HepG2 (cell line): ENCODE data around the gene ATAD1. TPM values are rescaled to one million over a fixed set of nuclear protein-coding genes. Genes with fewer than 3 reads are reported as not detected.

ENCODE experiments used
- ATAC-seq: fragments of 200-7000 bp; cut with Tn5 transposase; 3 replicates; pipeline ENCODE4 v1.9.1; 2020; ENCODE audit warnings: mild to moderate bottlenecking, moderate library complexity
- BruUV-seq: library from RNA; stranded (reverse); fragments of 400-500 nt; replicated peaks from 2 replicates; lab custom pipeline; 2021; lab: Mats Ljungman, UMichigan
- CTCF ChIA-PET: fragments of 300-600 bp; formaldehyde crosslinking; extraction: SDS; loops from one replicate; lab custom pipeline; 2021; ENCODE audit warnings: low total read pairs, inconsistent platforms, low intra/inter-chr PET ratio; lab: Yijun Ruan, JAX
- POLR2A ChIA-PET: fragments of 350-600 bp; sonication (Branson Sonifier 250); formaldehyde crosslinking; loops from one replicate; lab custom pipeline; 2020; ENCODE audit warnings: antibody characterized with exemption, inconsistent platforms; lab: Yijun Ruan, JAX
- DNase-seq: peaks from one replicate; pipeline ENCODE4 v3.0.0-alpha.2; 2015; ENCODE audit warnings: low spot score
- FAIRE-seq: peaks from 3 replicates; lab custom pipeline; 2011; peaks lifted over from hg19 to GRCh38; lab: Jason Lieb, UNC
- H2AFZ ChIP-seq: one replicate; pipeline ENCODE4 v1.6.1; 2011; ENCODE audit warnings: low read length, inconsistent platforms
- H3K27ac ChIP-seq: fragments of 300-600 bp; 3 replicates; pipeline ENCODE4 v1.8.0; 2011; ENCODE audit warnings: mixed run types, mild to moderate bottlenecking, mixed read lengths, low read length, inconsistent platforms; ENCODE audit not compliant: insufficient read depth; ENCODE audit errors: extremely low read length
- H3K27me3 ChIP-seq, 2 experiments: fragments of 200-600 bp in 1 of 2; 2 replicates in 1 of 2; 3 replicates in 1 of 2; pipeline versions ENCODE4 v1.6.0 to v1.8.0; 2011; ENCODE audit warnings: low read length in 2 of 2, mild to moderate bottlenecking in 2 of 2, moderate library complexity in 2 of 2, inconsistent platforms in 1 of 2; ENCODE audit not compliant: insufficient read depth in 2 of 2, control insufficient read depth in 1 of 2
- H3K36me3 ChIP-seq, 2 experiments: fragments of 200-600 bp in 1 of 2; replicated peaks in 1 of 2; 2 replicates in 1 of 2; 3 replicates in 1 of 2; pipeline versions ENCODE4 v1.5.1 to v1.8.0; 2011; ENCODE audit warnings: low read length in 2 of 2, inconsistent platforms in 1 of 2; ENCODE audit not compliant: insufficient read depth in 2 of 2, control insufficient read depth in 1 of 2
- H3K4me1 ChIP-seq: 2 replicates; pipeline ENCODE4 v1.5.1; 2012; ENCODE audit warnings: low read length, inconsistent platforms; ENCODE audit not compliant: insufficient read depth
- H3K4me2 ChIP-seq: 2 replicates; pipeline ENCODE4 v1.6.0; 2011; ENCODE audit warnings: low read depth, low read length, inconsistent platforms
- H3K4me3 ChIP-seq, 3 experiments: fragments of 200-600 bp in 1 of 3; sonication (generic), shearing (Covaris generic) in 1 of 3; replicated peaks in 1 of 3; 2 replicates each; pipeline ENCODE4 v1.5.1; 2011 to 2016; ENCODE audit warnings: low read length in 3 of 3, inconsistent platforms in 2 of 3, low read depth in 2 of 3, mild to moderate bottlenecking in 2 of 3, control low read depth in 1 of 3, mixed read lengths in 1 of 3; ENCODE audit not compliant: insufficient read depth in 1 of 3
- H3K79me2 ChIP-seq: one replicate; pipeline ENCODE4 v1.6.1; 2011; ENCODE audit warnings: low read length, inconsistent platforms; ENCODE audit not compliant: insufficient read depth
- H3K9ac ChIP-seq: 2 replicates; pipeline ENCODE4 v1.6.0; 2011; ENCODE audit warnings: mild to moderate bottlenecking, low read depth, low read length, inconsistent platforms; ENCODE audit not compliant: insufficient read depth
- H3K9me3 ChIP-seq: 2 replicates; pipeline ENCODE4 v1.5.1; 2012; ENCODE audit warnings: mild to moderate bottlenecking, low read length
- H4K20me1 ChIP-seq: 2 replicates; pipeline ENCODE4 v1.6.0; 2011; ENCODE audit warnings: inconsistent platforms, mild to moderate bottlenecking, low read length, moderate library complexity; ENCODE audit not compliant: insufficient read depth
- CC2D1A ChIP-seq: sonication (generic); formaldehyde crosslinking; IDR thresholded peaks from 2 replicates; pipeline ENCODE4 v1.8.1; 2023; ENCODE audit warnings: mild to moderate bottlenecking, missing genetic modification reagents
- FOSL2 ChIP-seq: sonication (generic); formaldehyde crosslinking; IDR thresholded peaks from 2 replicates; pipeline ENCODE4 v1.4.0; 2020; ENCODE audit warnings: missing genetic modification reagents
- SNAI1 ChIP-seq: sonication (generic); formaldehyde crosslinking; IDR thresholded peaks from 2 replicates; pipeline ENCODE4 v1.5.0; 2020; ENCODE audit warnings: mild to moderate bottlenecking, missing genetic modification reagents, borderline replicate concordance
- SOX13 ChIP-seq, 3 experiments: fragments of 450-650 bp in 1 of 3; sonication (generic) in 1 of 3; formaldehyde crosslinking in 1 of 3; IDR thresholded peaks in 2 of 3; conservative IDR thresholded peaks in 1 of 3; 2 replicates each; pipeline versions ENCODE4 v1.5.0 to v1.6.1; 2016 to 2020; ENCODE audit warnings: antibody characterized with exemption in 1 of 3, mild to moderate bottlenecking in 1 of 3, missing compliant biosample characterization in 1 of 3, missing genetic modification reagents in 1 of 3, moderate library complexity in 1 of 3
- TEAD2 ChIP-seq: sonication (generic); formaldehyde crosslinking; IDR thresholded peaks from 2 replicates; pipeline ENCODE4 v1.9.0; 2021; ENCODE audit warnings: missing genetic modification reagents
- USF2 ChIP-seq, 2 experiments: sonication (generic) in 1 of 2; formaldehyde crosslinking in 1 of 2; IDR thresholded peaks; 2 replicates each; pipeline versions ENCODE4 v1.5.1 to v1.6.1; 2011 to 2020; ENCODE audit warnings: borderline replicate concordance in 1 of 2, low read depth in 1 of 2, low read length in 1 of 2, mild to moderate bottlenecking in 1 of 2, missing genetic modification reagents in 1 of 2, moderate library complexity in 1 of 2
- ZNF34 ChIP-seq: sonication (generic); formaldehyde crosslinking; IDR thresholded peaks from 2 replicates; pipeline ENCODE4 v1.4.0; 2020; ENCODE audit warnings: mild to moderate bottlenecking, missing genetic modification reagents, borderline replicate concordance
- ZNF616 ChIP-seq: sonication (generic); formaldehyde crosslinking; IDR thresholded peaks from 2 replicates; pipeline ENCODE4 v1.5.0; 2020; ENCODE audit warnings: low read depth, mild to moderate bottlenecking, missing genetic modification reagents
- ZNF644 ChIP-seq: IDR thresholded peaks from 2 replicates; pipeline ENCODE4 v1.6.1; 2016; ENCODE audit warnings: low read depth
- ZNF83 ChIP-seq: sonication (generic); formaldehyde crosslinking; IDR thresholded peaks from 2 replicates; pipeline ENCODE4 v1.4.0; 2020; ENCODE audit warnings: missing genetic modification reagents, mild to moderate bottlenecking, borderline replicate concordance
- WGBS: methylation state at CpG from one replicate; pipeline ENCODE4 v1.1.6; 2017; ENCODE audit warnings: low lambda C conversion rate; 5-methylcytosine and 5-hydroxymethylcytosine counted together
- in situ Hi-C: cut with HindIII; loops from 2 replicates; pipeline ENCODE4 v1.10.0; 2017; ENCODE audit warnings: low pct_unique_long_range_greater_than_20kb; ENCODE audit not compliant: extremely low pct_ligation_motif_present
- intact Hi-C: fragments of 100-400 bp; cut with micrococcal nuclease; formaldehyde crosslinking; loops from one replicate; pipeline ENCODE4 v1.10.0; 2022; ENCODE audit not compliant: unreplicated experiment
- polyA plus RNA-seq, 8 experiments: library from polyadenylated mRNA; depleted of rRNA in 3 of 8; stranded (reverse) in 7 of 8; unstranded in 1 of 8; fragments of >200 nt; fragmentation: Illumina TruSeq in 4 of 8; extraction: Trizol in 4 of 8; gene quantifications; 2 replicates each; pipeline versions ENCODE4 v1.2.1 to v1.2.3, GENCODE V29; 2011 to 2016; ENCODE audit warnings: low read depth in 4 of 8, missing spikeins in 1 of 8, mixed read lengths in 1 of 8; ENCODE audit not compliant: insufficient read depth in 1 of 8
- total RNA-seq, 5 experiments: library from RNA; depleted of rRNA; stranded (reverse); fragments of >200 nt; fragmentation: Illumina TruSeq; extraction: Trizol; gene quantifications; 2 replicates each; pipeline ENCODE4 v1.2.3, GENCODE V29; 2016; ENCODE audit warnings: low read depth in 1 of 5
- TF ChIP-seq, protein P1 (sequence below): IDR thresholded peaks from 2 replicates; pipeline ENCODE4 v1.6.1; 2016; ENCODE audit warnings: low read depth
- TF ChIP-seq, protein P2 (sequence below): sonication (generic); formaldehyde crosslinking; IDR thresholded peaks from 2 replicates; pipeline ENCODE4 v1.8.1; 2022; ENCODE audit warnings: low read depth, mild to moderate bottlenecking, missing genetic modification reagents

Gene ATAD1
- total and polyA plus RNA-seq, 2 of the 13 experiments (the other 11 are each of a cell fraction or from before 2014, with no cell fraction given) = 14.9 to 28.2 TPM

- TF ChIP-seq, protein P1, sequence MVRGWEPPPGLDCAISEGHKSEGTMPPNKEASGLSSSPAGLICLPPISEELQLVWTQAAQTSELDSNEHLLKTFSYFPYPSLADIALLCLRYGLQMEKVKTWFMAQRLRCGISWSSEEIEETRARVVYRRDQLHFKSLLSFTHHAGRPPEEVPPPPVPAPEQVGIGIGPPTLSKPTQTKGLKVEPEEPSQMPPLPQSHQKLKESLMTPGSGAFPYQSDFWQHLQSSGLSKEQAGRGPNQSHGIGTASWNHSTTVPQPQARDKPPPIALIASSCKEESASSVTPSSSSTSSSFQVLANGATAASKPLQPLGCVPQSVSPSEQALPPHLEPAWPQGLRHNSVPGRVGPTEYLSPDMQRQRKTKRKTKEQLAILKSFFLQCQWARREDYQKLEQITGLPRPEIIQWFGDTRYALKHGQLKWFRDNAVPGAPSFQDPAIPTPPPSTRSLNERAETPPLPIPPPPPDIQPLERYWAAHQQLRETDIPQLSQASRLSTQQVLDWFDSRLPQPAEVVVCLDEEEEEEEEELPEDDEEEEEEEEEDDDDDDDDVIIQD = no peak
- TF ChIP-seq CC2D1A (CRISPR knock-in tag) = no peak
- TF ChIP-seq ZNF34 (CRISPR knock-in tag) = no peak
- TF ChIP-seq, protein P2, sequence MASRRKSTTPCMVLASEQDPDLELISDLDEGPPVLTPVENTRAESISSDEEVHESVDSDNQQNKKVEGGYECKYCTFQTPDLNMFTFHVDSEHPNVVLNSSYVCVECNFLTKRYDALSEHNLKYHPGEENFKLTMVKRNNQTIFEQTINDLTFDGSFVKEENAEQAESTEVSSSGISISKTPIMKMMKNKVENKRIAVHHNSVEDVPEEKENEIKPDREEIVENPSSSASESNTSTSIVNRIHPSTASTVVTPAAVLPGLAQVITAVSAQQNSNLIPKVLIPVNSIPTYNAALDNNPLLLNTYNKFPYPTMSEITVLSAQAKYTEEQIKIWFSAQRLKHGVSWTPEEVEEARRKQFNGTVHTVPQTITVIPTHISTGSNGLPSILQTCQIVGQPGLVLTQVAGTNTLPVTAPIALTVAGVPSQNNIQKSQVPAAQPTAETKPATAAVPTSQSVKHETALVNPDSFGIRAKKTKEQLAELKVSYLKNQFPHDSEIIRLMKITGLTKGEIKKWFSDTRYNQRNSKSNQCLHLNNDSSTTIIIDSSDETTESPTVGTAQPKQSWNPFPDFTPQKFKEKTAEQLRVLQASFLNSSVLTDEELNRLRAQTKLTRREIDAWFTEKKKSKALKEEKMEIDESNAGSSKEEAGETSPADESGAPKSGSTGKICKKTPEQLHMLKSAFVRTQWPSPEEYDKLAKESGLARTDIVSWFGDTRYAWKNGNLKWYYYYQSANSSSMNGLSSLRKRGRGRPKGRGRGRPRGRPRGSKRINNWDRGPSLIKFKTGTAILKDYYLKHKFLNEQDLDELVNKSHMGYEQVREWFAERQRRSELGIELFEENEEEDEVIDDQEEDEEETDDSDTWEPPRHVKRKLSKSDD (CRISPR knock-in tag) = no peak
- TF ChIP-seq TEAD2 (CRISPR knock-in tag) = no peak
- TF ChIP-seq ZNF83 (CRISPR knock-in tag) = no peak
- no peak for TF ChIP-seq ZNF616
Observed at GRCh38 chr10:87842220-87842641, 24.2 kb upstream of the ATAD1 start (continued).

DNA sequence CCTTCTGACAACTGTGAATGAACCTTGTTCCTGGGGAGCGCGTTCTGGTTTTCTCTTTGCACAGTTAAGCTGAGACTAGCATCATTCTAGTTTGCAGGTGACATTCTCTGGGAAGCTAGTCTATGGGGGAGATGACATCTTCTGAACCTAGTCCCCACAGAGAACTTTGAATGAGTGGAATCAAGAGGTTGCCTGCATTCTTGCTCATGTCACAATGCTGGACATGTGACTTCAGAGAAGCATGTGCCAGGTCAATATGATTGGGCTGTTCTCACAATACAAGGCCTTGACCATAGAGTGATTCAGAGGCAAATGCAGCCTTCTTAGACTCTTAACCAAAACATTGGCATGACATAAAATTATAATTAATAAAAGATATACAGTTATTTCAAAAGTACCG, 23.2 kb upstream of the ATAD1 start:
- FAIRE-seq = no peak
- H3K9ac ChIP-seq = no peak overlapping the region
- intact Hi-C loops = no loop called here
- in situ Hi-C loops = no loop called here
- no peaks in the 10 kb centered on the region for H3K79me2 ChIP-seq
- H3K27me3 ChIP-seq = peaks cover 0 to 1% of the 10 kb centered on the region in 2 experiments; a peak in 1 of 5 replicates
- H3K27ac ChIP-seq = no peak overlapping the region
- under 1% methylated on average over 3 of the region's 3 CpGs for WGBS
- no peak overlapping the region for H3K4me3 ChIP-seq
- no peaks in the 10 kb centered on the region for H3K9me3 ChIP-seq
- ChIA-PET CTCF (no interaction called here), POLR2A (interaction anchor here (2.2 kb wide), 1 partner anchor 21 kb away, joined by 11 read pairs; no protein-coding TSS in a partner anchor)
- peak; percentile 48 for DNase-seq
- peak; percentile 54 for ATAC-seq
- H3K4me2 ChIP-seq = no peak overlapping the region
- H4K20me1 ChIP-seq = no peaks in the 10 kb centered on the region
- no peak overlapping the region for H2AFZ ChIP-seq
- no TSS peak for BruUV-seq
- H3K36me3 ChIP-seq = no peaks in the 10 kb centered on the region
- peaks cover 21% of the 10 kb centered on the region for H3K4me1 ChIP-seq
- no peak for TF ChIP-seq SNAI1 (CRISPR knock-in tag)
- TF ChIP-seq ZNF644 (CRISPR knock-in tag) = 0 out of 2 replicates have a peak, but pooled peaks have one; percentile 55
- no peak for TF ChIP-seq SOX13 (IDR thresholded peaks at IDR 0.05)
- TF ChIP-seq SOX13 (CRISPR knock-in tag; conservative IDR thresholded peaks at IDR 0.05 in 1 of 2, IDR thresholded peaks at IDR 0.05 in 1 of 2) = peak in 1 of 2 experiments; percentile 54; a peak in 1 of 4 replicates
- peak; percentile 50; the same call in 1 of the 2 replicates for TF ChIP-seq USF2 (IDR thresholded peaks at IDR 0.05; ENCODE audit: low read depth, low read length)
- TF ChIP-seq USF2 (CRISPR knock-in tag; IDR thresholded peaks at IDR 0.05; ENCODE audit: borderline replicate concordance) = no peak; the same call in 1 of the 2 replicates
- TF ChIP-seq, protein P2 (CRISPR knock-in tag) = no peak
- peak; percentile 37; the same call in 1 of the 2 replicates for TF ChIP-seq FOSL2 (CRISPR knock-in tag)
